GM19328 (cell line): ENCODE measurements around the gene ETFBKMT.
"Not testable (repeated sequence)": the region's sequence is repeated elsewhere in the genome, so short reads cannot be mapped to it uniquely, and the experiment has no call there.

Experiments
- ATAC-seq: cut with Tn5 transposase; IDR thresholded peaks from one replicate; pipeline ENCODE4 v1.9.1; 2021; ENCODE audit warnings: mild to moderate bottlenecking, moderate library complexity; ENCODE audit not compliant: unreplicated experiment

The ETFBKMT gene

GRCh38 chr12:31655208-31655607, 4.3 kb upstream of the ETFBKMT start:
- ATAC-seq: no peak

GRCh38 chr12:31655792-31656191, 3.7 kb upstream of the ETFBKMT start:
- ATAC-seq: no peak

- ATAC-seq: peak; percentile 1
Measured at GRCh38 chr12:31658471-31659086, 909 bp upstream of the ETFBKMT start.

GRCh38 chr12:31662176-31662849, 2.8 kb downstream of the ETFBKMT start:
- no peak for ATAC-seq

GRCh38 chr12:31663576-31663975, 4.1 kb downstream of the ETFBKMT start:
- ATAC-seq: no peak

GRCh38 chr12:31664038-31664437, 4.5 kb downstream of the ETFBKMT start:
- ATAC-seq: no peak

GRCh38 chr12:31669020-31669419, 9.5 kb downstream of the ETFBKMT start:
- no peak for ATAC-seq

GRCh38 chr12:31669582-31669981, 10.1 kb downstream of the ETFBKMT start:
- not testable (repeated sequence) for ATAC-seq

GRCh38 chr12:31672521-31672920, 13.0 kb downstream of the ETFBKMT start:
- ATAC-seq: no peak

- peak; percentile 76 for ATAC-seq
Measured at GRCh38 chr12:31682136-31682962, 22.9 kb downstream of the ETFBKMT start.

GRCh38 chr12:31685801-31686200, 26.3 kb downstream of the ETFBKMT start:
- ATAC-seq: no peak

GRCh38 chr12:31687101-31687527, 27.6 kb downstream of the ETFBKMT start:
- no peak for ATAC-seq

GRCh38 chr12:31689921-31690320, 30.4 kb downstream of the ETFBKMT start:
- not testable (repeated sequence) for ATAC-seq

- ATAC-seq: no peak
Measured at GRCh38 chr12:31702047-31702446, 42.6 kb downstream of the ETFBKMT start.

GRCh38 chr12:31705621-31706020, 46.1 kb downstream of the ETFBKMT start:
- ATAC-seq: no peak

GRCh38 chr12:31708118-31708517, 48.6 kb downstream of the ETFBKMT start:
- not testable (repeated sequence) for ATAC-seq

GRCh38 chr12:31710021-31710818, 50.7 kb downstream of the ETFBKMT start:
- no peak for ATAC-seq

- no peak for ATAC-seq
Measured at GRCh38 chr12:31712877-31713276, 53.4 kb downstream of the ETFBKMT start.

GRCh38 chr12:31714406-31715271, 55.2 kb downstream of the ETFBKMT start:
- ATAC-seq: peak; percentile 17

- ATAC-seq: peak; percentile 65
Measured at GRCh38 chr12:31715283-31715825, 55.9 kb downstream of the ETFBKMT start.
